Muscle of leg (tissue), 11 donors: ENCODE measurements around the gene MZT1. TPM values are rescaled to one million over a fixed set of nuclear protein-coding genes. Genes with fewer than 3 reads are reported as not detected.
"Not testable (repeated sequence)": the region's sequence is repeated elsewhere in the genome, so short reads cannot be mapped to it uniquely, and the experiment has no call there.

Source experiments
- DNase-seq: peaks from one replicate; pipeline ENCODE4 v3.0.0; 2013
- H3K27ac ChIP-seq: one replicate; pipeline ENCODE4 v1.5.1; 2013; ENCODE audit warnings: mild to moderate bottlenecking, low read length, control low read depth
- H3K27me3 ChIP-seq: one replicate; pipeline ENCODE4 v1.6.1; 2013; ENCODE audit warnings: low read length; ENCODE audit not compliant: control insufficient read depth, insufficient read depth
- H3K36me3 ChIP-seq: one replicate; pipeline ENCODE4 v1.6.1; 2013; ENCODE audit warnings: low read length; ENCODE audit not compliant: control insufficient read depth, insufficient read depth
- H3K4me1 ChIP-seq: one replicate; pipeline ENCODE4 v1.6.1; 2013; ENCODE audit warnings: low read length; ENCODE audit not compliant: control insufficient read depth, insufficient read depth
- H3K4me3 ChIP-seq: one replicate; pipeline ENCODE4 v1.5.1; 2013; ENCODE audit warnings: low read length, control low read depth
- H3K9me3 ChIP-seq: replicated peaks from 2 replicates; pipeline ENCODE4 v1.6.1; 2013; ENCODE audit warnings: low read depth, low read length; ENCODE audit not compliant: control insufficient read depth
- WGBS: methylation state at CpG from one replicate; pipeline ENCODE4 v1.1.5; 2013; ENCODE audit warnings: missing lambda C conversion rate; ENCODE audit not compliant: insufficient coverage; 5-methylcytosine and 5-hydroxymethylcytosine counted together
- polyA plus RNA-seq, 8 donors: library from polyadenylated mRNA; unstranded; fragments of 120-200 nt; gene quantifications; one replicate each; pipeline versions ENCODE4 v1.2.1 to v1.2.3, GENCODE V29; 2013; ENCODE audit warnings: inconsistent platforms in 1 of 8, low replicate concordance in 1 of 8; ENCODE audit not compliant: insufficient read length in 8 of 8, insufficient read depth in 1 of 8
- total RNA-seq: library from RNA; stranded (reverse); fragments of 120-200 nt; gene quantifications from one replicate; pipeline ENCODE4 v1.2.4, GENCODE V29; 2013

Gene MZT1
- total and polyA plus RNA-seq, 9 donors = 10.1 to 31.5 (median 26.2) TPM

- 90% methylated on average over 1 of the region's 1 CpG for WGBS
- Histone ChIP-seq H3K36me3 (peaks cover 20% of the 10 kb centered on the region), H3K27me3 (no peaks in the 10 kb centered on the region), H3K27ac (no peak overlapping the region), H3K4me3 (no peak overlapping the region), H3K4me1 (no peaks in the 10 kb centered on the region), H3K9me3 (no peaks in the 10 kb centered on the region)
- DNase-seq = no peak
These were observed 12.6 kb upstream of the MZT1 start for GRCh38 chr13:72740015-72740414.

- no CpG with 5 or more reads among the region's 3 CpGs for WGBS
- Histone ChIP-seq H3K27ac (no peak overlapping the region), H3K9me3 (no peaks in the 10 kb centered on the region), H3K4me1 (no peaks in the 10 kb centered on the region), H3K4me3 (no peak overlapping the region), H3K27me3 (no peaks in the 10 kb centered on the region), H3K36me3 (peaks cover 19% of the 10 kb centered on the region)
- no peak for DNase-seq
These were observed 9.6 kb upstream of the MZT1 start for GRCh38 chr13:72737033-72737432.

- H3K27ac ChIP-seq = no peak overlapping the region
- WGBS = no CpG with 5 or more reads among the region's 3 CpGs
These were observed 819 bp upstream of the MZT1 start for GRCh38 chr13:72728290-72728605.

GRCh38 chr13:72726726-72727416, 558 bp downstream of the MZT1 start:
- H3K9me3 ChIP-seq = no peaks in the 10 kb centered on the region
- peaks cover 6% of the 10 kb centered on the region for H3K4me1 ChIP-seq
- no peaks in the 10 kb centered on the region for H3K27me3 ChIP-seq
- 2% methylated on average over 49 of the region's 49 CpGs for WGBS
- H3K4me3 ChIP-seq = peak overlapping the region; percentile 96
- no peaks in the 10 kb centered on the region for H3K36me3 ChIP-seq
- H3K27ac ChIP-seq = peak overlapping the region; percentile 70
- DNase-seq = peak; percentile 33

More at GRCh38 chr13:72728290-72728605, 819 bp upstream of the MZT1 start:
- Histone ChIP-seq H3K4me1 (peaks cover 6% of the 10 kb centered on the region), H3K36me3 (peaks cover 2% of the 10 kb centered on the region), H3K4me3 (peak overlapping the region; percentile 96), H3K9me3 (no peaks in the 10 kb centered on the region), H3K27me3 (no peaks in the 10 kb centered on the region)
- no peak for DNase-seq

- 91% methylated on average over 10 of the region's 15 CpGs for WGBS
- H3K27me3 ChIP-seq, H3K9me3 ChIP-seq, DNase-seq, H3K4me1 ChIP-seq, H3K27ac ChIP-seq, H3K36me3 ChIP-seq: not testable (repeated sequence)
- peak overlapping the region; percentile 96 for H3K4me3 ChIP-seq
These were observed 1.2 kb downstream of the MZT1 start for GRCh38 chr13:72726185-72726584.

- H3K27me3 ChIP-seq = no peaks in the 10 kb centered on the region
These were observed 10.7 kb downstream of the MZT1 start for GRCh38 chr13:72716776-72717175.

GRCh38 chr13:72700509-72700908, 26.9 kb downstream of the MZT1 start:
- DNase-seq = no peak
- H3K4me3 ChIP-seq = no peak overlapping the region
- no peak overlapping the region for H3K27ac ChIP-seq
- H3K9me3 ChIP-seq = peaks cover 7% of the 10 kb centered on the region
- no peaks in the 10 kb centered on the region for H3K36me3 ChIP-seq
- no CpG with 5 or more reads among the region's 1 CpG for WGBS
- no peaks in the 10 kb centered on the region for H3K4me1 ChIP-seq
- H3K27me3 ChIP-seq = no peaks in the 10 kb centered on the region

More at GRCh38 chr13:72716776-72717175, 10.7 kb downstream of the MZT1 start:
- no peak overlapping the region for H3K27ac ChIP-seq
- WGBS = 100% methylated on average over 2 of the region's 3 CpGs
- H3K4me1 ChIP-seq = no peaks in the 10 kb centered on the region
- no peak for DNase-seq
- H3K4me3 ChIP-seq = no peak overlapping the region
- H3K36me3 ChIP-seq = peaks cover 39% of the 10 kb centered on the region
- H3K9me3 ChIP-seq = peaks cover 9% of the 10 kb centered on the region

GRCh38 chr13:72698164-72698563, 29.3 kb downstream of the MZT1 start:
- no peaks in the 10 kb centered on the region for H3K27me3 ChIP-seq
- no peak overlapping the region for H3K27ac ChIP-seq
- no peaks in the 10 kb centered on the region for H3K4me1 ChIP-seq
- H3K9me3 ChIP-seq = peaks cover under 1% of the 10 kb centered on the region
- H3K4me3 ChIP-seq = no peak overlapping the region
- no peak for DNase-seq
- H3K36me3 ChIP-seq = no peaks in the 10 kb centered on the region
- WGBS = no CpG with 5 or more reads among the region's 2 CpGs

- Histone ChIP-seq H3K4me3 (no peak overlapping the region), H3K27me3 (no peaks in the 10 kb centered on the region), H3K27ac (no peak overlapping the region), H3K9me3 (peaks cover 4% of the 10 kb centered on the region), H3K36me3 (no peaks in the 10 kb centered on the region), H3K4me1 (no peaks in the 10 kb centered on the region)
- no CpG with 5 or more reads among the region's 1 CpG for WGBS
- DNase-seq = peak; percentile 17
These were observed 30.9 kb downstream of the MZT1 start for GRCh38 chr13:72696579-72696978.

- Histone ChIP-seq H3K27ac (no peak overlapping the region), H3K9me3 (peaks cover 4% of the 10 kb centered on the region), H3K36me3 (no peaks in the 10 kb centered on the region), H3K4me3 (no peak overlapping the region), H3K27me3 (no peaks in the 10 kb centered on the region), H3K4me1 (no peaks in the 10 kb centered on the region)
- DNase-seq = no peak
- 37% methylated on average over 8 of the region's 8 CpGs for WGBS
These were observed 33.1 kb downstream of the MZT1 start for GRCh38 chr13:72694314-72694713.

- peaks cover 4% of the 10 kb centered on the region for H3K9me3 ChIP-seq
- no peak overlapping the region for H3K4me3 ChIP-seq
- WGBS = no CpG with 5 or more reads among the region's 5 CpGs
- no peaks in the 10 kb centered on the region for H3K27me3 ChIP-seq
- no peaks in the 10 kb centered on the region for H3K4me1 ChIP-seq
- no peak overlapping the region for H3K27ac ChIP-seq
- no peaks in the 10 kb centered on the region for H3K36me3 ChIP-seq
- no peak for DNase-seq
These were observed 33.6 kb downstream of the MZT1 start for GRCh38 chr13:72693832-72694231.
